Naive B cell (primary cell): Measurements from ENCODE around the gene EHD1. TPM values are rescaled to one million over a fixed set of nuclear protein-coding genes. Genes with fewer than 3 reads are reported as not detected.
A peak's percentile ranks its signal among the peaks of the same experiment; 100 is the strongest.

ENCODE experiments used
- ATAC-seq, 2 donors: fragments of 150-1000 bp; cut with Tn5 transposase; 2 replicates each; pipeline ENCODE4 v1.10.0; 2021; ENCODE audit warnings: low read depth in 2 of 2, mild to moderate bottlenecking in 2 of 2, moderate library complexity in 2 of 2
- DNase-seq: peaks from one replicate; pipeline ENCODE4 v3.0.0; 2022
- H3K27ac Mint-ChIP-seq, 6 donors: one replicate each; pipeline ENCODE4 v1.8.0; 2020 to 2022; ENCODE audit warnings: mild to moderate bottlenecking in 6 of 6, mixed read lengths in 6 of 6, moderate library complexity in 5 of 6, inconsistent platforms in 2 of 6
- H3K27me3 Mint-ChIP-seq, 3 donors: one replicate each; pipeline ENCODE4 v1.8.0; 2021 to 2022; ENCODE audit warnings: mixed read lengths in 3 of 3, mild to moderate bottlenecking in 1 of 3
- H3K36me3 Mint-ChIP-seq, 2 donors: one replicate each; pipeline ENCODE4 v1.8.0; 2020 to 2022; ENCODE audit warnings: mixed read lengths in 2 of 2, inconsistent platforms in 1 of 2, mild to moderate bottlenecking in 1 of 2
- H3K4me1 Mint-ChIP-seq, 3 donors: one replicate each; pipeline ENCODE4 v1.8.0; 2020 to 2022; ENCODE audit warnings: mixed read lengths in 3 of 3, inconsistent platforms in 1 of 3, mild to moderate bottlenecking in 1 of 3, moderate library complexity in 1 of 3
- H3K4me3 Mint-ChIP-seq, 8 donors: one replicate each; pipeline ENCODE4 v1.8.0; 2020 to 2022; ENCODE audit warnings: mild to moderate bottlenecking in 8 of 8, mixed read lengths in 8 of 8, moderate library complexity in 8 of 8, inconsistent platforms in 2 of 8
- H3K9me3 Mint-ChIP-seq, 7 donors: one replicate each; pipeline ENCODE4 v1.8.0; 2020 to 2022; ENCODE audit warnings: mixed read lengths in 7 of 7, mild to moderate bottlenecking in 5 of 7, inconsistent platforms in 2 of 7, moderate library complexity in 1 of 7
- polyA plus RNA-seq, 6 donors: library from polyadenylated mRNA; unstranded; fragments of 300-500 nt; fragmentation: Illumina TruSeq; gene quantifications; one replicate each; pipeline ENCODE4 v1.2.3, GENCODE V29; 2021; ENCODE audit warnings: low read depth in 6 of 6

EHD1 gene
- polyA plus RNA-seq, 6 donors from 2014 or later, result 65.3 to 119 (median 90.7) TPM

DNA sequence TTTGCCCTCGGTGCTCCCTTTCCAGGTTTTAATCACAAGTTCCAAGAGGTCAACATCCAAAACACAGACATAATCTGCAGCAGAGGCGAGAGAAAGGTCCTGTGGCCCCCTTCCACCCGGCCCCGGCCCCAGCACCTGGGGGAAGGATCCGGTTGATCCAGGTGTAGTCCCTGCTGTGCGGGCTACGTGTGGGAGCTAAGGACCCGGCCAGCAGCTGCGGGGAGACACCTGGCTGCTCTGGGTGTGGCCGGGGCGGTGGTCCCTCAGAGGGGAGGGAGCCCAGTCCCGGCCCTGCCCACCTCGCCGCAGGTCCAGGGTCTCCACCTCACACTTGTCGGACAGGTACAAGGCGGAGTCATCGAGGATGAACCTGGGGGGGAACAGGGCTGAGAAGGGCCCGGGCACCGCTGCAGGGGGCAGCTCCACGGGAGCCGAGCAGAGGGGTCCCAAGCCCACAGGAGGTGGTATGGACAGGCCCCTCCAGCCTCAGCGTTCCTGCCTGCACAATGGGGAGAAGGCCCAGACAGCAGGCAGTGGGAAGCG is 24.9 kb upstream of the EHD1 start:
- Mint-ChIP-seq H3K27ac (no peak overlapping the region), H3K36me3 (peaks cover 0 to 18% of the 10 kb centered on the region in 2 donors), H3K9me3 (no peaks in the 10 kb centered on the region), H3K27me3 (no peaks in the 10 kb centered on the region), H3K4me1 (peaks cover 0 to 4% (median 3%) of the 10 kb centered on the region in 3 donors), H3K4me3 (no peak overlapping the region)
- DNase-seq (no peak), ATAC-seq (no peak)

DNA sequence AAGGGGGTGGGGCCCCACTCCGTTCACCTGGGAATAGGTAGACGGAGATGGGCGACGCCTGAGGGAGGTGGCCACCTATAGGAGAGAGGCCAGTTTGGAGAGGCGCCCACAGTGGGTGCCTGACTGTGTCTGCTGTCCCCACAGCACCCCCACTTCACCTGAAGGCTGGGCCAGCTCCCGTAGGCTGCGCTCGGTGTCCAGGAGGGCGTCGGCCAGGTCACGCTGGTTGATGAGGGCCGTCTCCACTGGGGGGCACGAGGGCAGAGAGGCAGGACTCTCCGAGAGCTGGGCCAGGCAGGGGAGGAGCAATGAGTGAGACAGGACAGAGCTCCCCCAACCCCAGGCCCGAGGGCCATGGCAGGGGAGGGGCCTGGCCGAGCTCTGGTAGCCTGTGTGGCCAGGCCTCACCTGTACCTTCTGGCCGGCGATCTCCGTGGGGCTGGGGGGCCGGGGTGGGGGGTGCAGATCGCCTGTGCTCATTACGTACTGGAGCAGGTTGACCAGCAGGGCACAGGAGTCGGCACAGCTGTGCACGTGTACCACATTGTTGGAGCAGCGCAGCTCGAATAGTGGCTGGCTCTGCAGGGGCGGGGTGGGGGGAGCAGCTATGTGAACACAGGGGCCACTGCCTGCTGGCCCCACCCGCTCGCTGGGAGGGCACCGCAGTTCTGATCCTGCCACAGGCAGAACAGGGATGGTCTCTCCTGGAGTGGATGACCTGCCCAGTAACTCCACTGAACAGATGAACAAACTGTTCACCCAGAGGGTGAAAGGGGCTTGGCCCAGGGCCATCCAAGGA is 23.9 kb upstream of the EHD1 start:
- Mint-ChIP-seq H3K4me3 (no peak overlapping the region), H3K36me3 (peaks cover 0 to 18% of the 10 kb centered on the region in 2 donors), H3K9me3 (no peaks in the 10 kb centered on the region), H3K27me3 (no peaks in the 10 kb centered on the region), H3K27ac (no peak overlapping the region), H3K4me1 (peaks cover 0 to 4% (median 3%) of the 10 kb centered on the region in 3 donors)
- ATAC-seq (no peak), DNase-seq (no peak)

- Mint-ChIP-seq H3K9me3 (no peaks in the 10 kb centered on the region), H3K4me3 (no peak overlapping the region), H3K27me3 (no peaks in the 10 kb centered on the region), H3K27ac (no peak overlapping the region), H3K4me1 (peaks cover 0 to 4% (median 3%) of the 10 kb centered on the region in 3 donors), H3K36me3 (peaks cover 0 to 18% of the 10 kb centered on the region in 2 donors)
- DNase-seq (no peak), ATAC-seq (no peak)
Measured at GRCh38 chr11:64900774-64901173, 22.4 kb upstream of the EHD1 start.

- Mint-ChIP-seq H3K27me3 (no peaks in the 10 kb centered on the region), H3K9me3 (no peaks in the 10 kb centered on the region)
Measured at GRCh38 chr11:64900263-64900678, 21.9 kb upstream of the EHD1 start.

DNA sequence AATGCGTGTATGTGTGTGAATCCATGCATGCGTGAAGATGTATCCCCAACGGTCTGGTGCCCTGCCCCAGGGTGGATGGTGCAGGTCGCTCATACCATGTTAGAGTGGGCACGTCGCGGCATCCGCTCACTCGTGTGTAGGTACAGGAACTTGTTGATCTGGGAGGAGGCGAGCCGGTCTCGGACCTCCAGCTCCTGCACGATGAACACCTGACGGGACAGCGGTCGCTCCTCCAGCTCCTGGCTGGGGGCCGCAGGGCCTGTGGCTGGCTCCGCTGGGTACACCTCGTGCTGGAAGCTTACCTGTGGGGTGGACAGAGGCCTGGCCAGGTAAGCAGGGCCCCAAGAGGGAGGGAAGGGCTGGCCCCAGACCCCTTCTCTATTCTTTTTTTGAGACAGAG is 20.1 kb upstream of the EHD1 start:
- H3K9me3 Mint-ChIP-seq, result no peaks in the 10 kb centered on the region
- H3K27me3 Mint-ChIP-seq, result no peaks in the 10 kb centered on the region
- no peak overlapping the region for H3K27ac Mint-ChIP-seq
- H3K4me1 Mint-ChIP-seq, result peaks cover 10 to 12% (median 11%) of the 10 kb centered on the region in 3 donors
- ATAC-seq (no peak), DNase-seq (no peak)
- H3K36me3 Mint-ChIP-seq, result peaks cover 0 to 18% of the 10 kb centered on the region in 2 donors
- H3K4me3 Mint-ChIP-seq, result no peak overlapping the region

More at GRCh38 chr11:64900263-64900678, 21.9 kb upstream of the EHD1 start:
- peaks cover 0 to 5% (median 4%) of the 10 kb centered on the region in 3 donors for H3K4me1 Mint-ChIP-seq
- peak overlapping the region in 1 of 6 donors; percentile 84 for H3K27ac Mint-ChIP-seq
- peaks cover 0 to 18% of the 10 kb centered on the region in 2 donors for H3K36me3 Mint-ChIP-seq
- DNase-seq (no peak), ATAC-seq (peak in 1 of 2 donors; percentile 61)
- no peak overlapping the region for H3K4me3 Mint-ChIP-seq

- DNase-seq (no peak), ATAC-seq (no peak)
- Mint-ChIP-seq H3K27ac (peak overlapping the region in 1 of 6 donors; percentile 28), H3K4me3 (no peak overlapping the region), H3K9me3 (no peaks in the 10 kb centered on the region), H3K4me1 (peaks cover 10 to 12% (median 11%) of the 10 kb centered on the region in 3 donors), H3K36me3 (peaks cover 0 to 18% of the 10 kb centered on the region in 2 donors), H3K27me3 (no peaks in the 10 kb centered on the region)
Measured at GRCh38 chr11:64898076-64898445, 19.6 kb upstream of the EHD1 start.

GRCh38 chr11:64897381-64898075 is 19.1 kb upstream of the EHD1 start:
- H3K27me3 Mint-ChIP-seq, result no peaks in the 10 kb centered on the region

DNA sequence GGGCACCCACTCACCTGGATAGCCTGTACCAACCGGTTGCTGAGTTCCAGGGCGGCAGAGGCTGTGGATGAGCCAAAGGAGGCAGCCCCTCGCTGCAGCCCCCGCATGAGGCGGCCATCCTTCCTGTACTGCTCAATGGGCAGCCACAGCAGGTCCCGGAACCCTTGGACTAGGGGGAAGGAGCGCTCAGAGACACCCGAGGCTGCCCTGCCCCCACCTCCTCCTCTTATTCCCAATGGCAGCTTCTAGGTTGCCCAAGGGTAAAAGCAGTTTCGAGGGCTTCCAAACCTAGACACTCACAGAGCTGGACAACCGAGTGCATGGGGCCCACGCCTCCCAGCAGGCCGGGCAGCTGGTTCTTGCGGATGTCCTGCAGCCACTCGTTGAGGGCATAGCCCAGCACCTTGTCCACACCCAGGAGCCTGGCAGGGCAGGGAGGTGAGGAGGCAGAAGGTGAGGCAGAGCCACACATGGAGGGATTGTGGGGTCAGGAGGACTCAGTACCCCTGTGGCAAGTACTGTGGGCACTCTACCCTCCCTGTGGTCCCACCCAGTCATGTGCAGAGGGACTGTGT is 18.1 kb upstream of the EHD1 start:
- Mint-ChIP-seq H3K27me3 (no peaks in the 10 kb centered on the region), H3K4me3 (no peak overlapping the region), H3K9me3 (no peaks in the 10 kb centered on the region), H3K36me3 (peaks cover 0 to 11% of the 10 kb centered on the region in 2 donors), H3K4me1 (peaks cover 22 to 26% (median 24%) of the 10 kb centered on the region in 3 donors), H3K27ac (peak overlapping the region in 2 of 6 donors; percentile 15 to 63)
- ATAC-seq (no peak), DNase-seq (no peak)

More at GRCh38 chr11:64897381-64898075, 19.1 kb upstream of the EHD1 start:
- no peaks in the 10 kb centered on the region for H3K9me3 Mint-ChIP-seq
- peaks cover 12 to 16% (median 14%) of the 10 kb centered on the region in 3 donors for H3K4me1 Mint-ChIP-seq
- H3K4me3 Mint-ChIP-seq, result no peak overlapping the region
- no peak for ATAC-seq
- H3K27ac Mint-ChIP-seq, result peak overlapping the region in 1 of 6 donors; percentile 28
- H3K36me3 Mint-ChIP-seq, result peaks cover 0 to 18% of the 10 kb centered on the region in 2 donors
- DNase-seq, result no peak

- Mint-ChIP-seq H3K4me1 (peaks cover 18 to 32% (median 28%) of the 10 kb centered on the region in 3 donors), H3K27me3 (no peaks in the 10 kb centered on the region), H3K9me3 (no peaks in the 10 kb centered on the region), H3K36me3 (peaks cover 0 to 2% of the 10 kb centered on the region in 2 donors), H3K4me3 (no peak overlapping the region), H3K27ac (no peak overlapping the region)
- ATAC-seq (no peak), DNase-seq (no peak)
Measured at GRCh38 chr11:64894812-64895452, 16.5 kb upstream of the EHD1 start.

DNA sequence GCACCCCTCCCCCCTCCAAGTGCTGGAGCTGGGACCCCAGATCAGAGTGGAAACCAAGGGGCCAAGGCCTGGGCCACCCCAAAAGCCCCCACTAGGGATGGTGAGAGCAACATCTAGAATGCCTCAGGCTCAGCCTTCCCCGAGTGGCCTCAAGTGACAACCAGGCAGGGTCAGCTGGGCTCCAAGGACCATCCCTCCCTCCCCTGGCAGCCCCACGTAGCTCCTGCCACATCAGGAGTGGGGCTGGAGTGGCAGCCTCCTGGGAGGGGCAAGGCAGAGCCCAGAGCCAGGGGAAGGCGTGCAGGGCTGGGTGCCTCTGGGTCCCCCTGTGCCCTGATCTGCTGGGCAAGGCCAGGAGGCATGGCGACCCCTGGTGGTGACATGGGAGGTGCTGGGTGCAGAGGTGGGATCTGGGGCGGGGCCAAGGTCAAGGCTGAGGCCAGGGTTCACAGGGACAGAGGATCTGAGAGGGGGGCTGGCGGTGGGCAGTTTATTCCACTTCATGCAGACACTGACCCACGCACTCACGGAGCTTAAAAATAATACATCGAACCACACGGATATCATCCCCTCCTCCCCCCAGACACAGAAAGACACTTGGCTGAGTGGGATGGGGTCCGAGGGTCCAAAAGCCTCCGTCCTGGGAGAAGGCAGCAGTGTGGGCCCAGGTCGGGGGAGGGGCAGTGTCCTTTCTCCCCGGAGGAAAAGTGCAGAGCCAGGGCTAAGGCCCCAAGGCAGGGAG is 15.8 kb upstream of the EHD1 start:
- Mint-ChIP-seq H3K9me3 (no peaks in the 10 kb centered on the region), H3K36me3 (no peaks in the 10 kb centered on the region), H3K27ac (peak overlapping the region in 2 of 6 donors; percentile 84 to 89), H3K27me3 (no peaks in the 10 kb centered on the region), H3K4me3 (no peak overlapping the region), H3K4me1 (peaks cover 18 to 32% (median 29%) of the 10 kb centered on the region in 3 donors)
- DNase-seq (peak; percentile 85), ATAC-seq (peak; percentile 96 to 99)

DNA sequence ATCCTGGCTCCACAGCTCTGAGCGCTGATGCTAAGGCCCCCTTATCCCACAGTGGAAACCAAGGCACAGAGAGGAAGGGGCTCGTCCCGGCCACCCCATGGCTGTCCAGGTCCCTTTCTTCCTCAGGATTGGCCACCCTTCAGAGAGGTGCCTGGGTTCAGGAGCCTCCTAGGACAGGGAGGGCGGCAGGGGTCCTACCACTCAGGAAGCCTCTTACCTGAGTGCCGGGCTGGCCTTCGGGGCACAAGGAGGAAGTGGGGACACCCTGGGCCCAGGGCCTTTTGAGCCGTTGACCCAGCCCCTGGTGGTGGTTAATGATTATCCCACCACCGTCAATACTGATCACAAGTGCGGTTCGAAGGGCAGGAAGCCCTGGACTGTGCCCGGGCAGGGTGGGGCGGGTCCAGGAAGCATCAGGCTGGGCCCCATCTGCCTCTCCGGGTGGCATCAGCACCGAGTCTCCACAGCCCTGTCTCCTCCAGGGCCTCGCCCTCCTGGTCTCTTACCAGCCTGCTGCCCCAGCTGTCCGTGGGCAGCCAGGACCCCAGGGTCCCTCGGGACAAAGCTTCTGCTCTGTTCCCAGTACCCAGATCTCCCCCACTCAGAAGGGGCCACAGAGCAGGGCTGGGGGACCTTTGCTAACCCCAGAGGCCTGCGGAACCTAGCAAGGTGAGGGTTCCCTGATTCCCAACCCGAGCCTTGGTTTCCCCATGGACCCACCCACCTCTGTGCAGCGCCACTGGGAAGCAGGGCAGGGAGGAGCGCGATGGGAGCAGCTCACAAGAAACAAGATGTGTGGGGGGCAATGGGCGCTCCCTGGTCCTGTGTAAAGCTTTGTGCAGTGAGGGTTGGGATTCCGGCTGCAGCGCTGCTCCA is 15.0 kb upstream of the EHD1 start:
- H3K4me3 Mint-ChIP-seq, result peak overlapping the region in 1 of 8 donors; percentile 51
- no peaks in the 10 kb centered on the region for H3K27me3 Mint-ChIP-seq
- H3K36me3 Mint-ChIP-seq, result no peaks in the 10 kb centered on the region
- ATAC-seq, result no peak
- DNase-seq, result no peak
- no peak overlapping the region for H3K27ac Mint-ChIP-seq
- no peaks in the 10 kb centered on the region for H3K9me3 Mint-ChIP-seq
- peaks cover 19 to 39% (median 37%) of the 10 kb centered on the region in 3 donors for H3K4me1 Mint-ChIP-seq

- Mint-ChIP-seq H3K4me3 (peak overlapping the region in 5 of 8 donors; percentile 35 to 53 (median 51)), H3K27ac (peak overlapping the region in 2 of 6 donors; percentile 45 to 89), H3K36me3 (no peaks in the 10 kb centered on the region), H3K9me3 (no peaks in the 10 kb centered on the region), H3K27me3 (no peaks in the 10 kb centered on the region), H3K4me1 (peaks cover 25 to 45% (median 42%) of the 10 kb centered on the region in 3 donors)
- ATAC-seq (no peak), DNase-seq (no peak)
Measured at GRCh38 chr11:64892838-64893193, 14.4 kb upstream of the EHD1 start.
